NOMO-1 (cell line): ENCODE measurements around the gene PPP1R7.

Experiments used
- DNase-seq, 2 experiments: peaks; one replicate each; lab custom pipeline; 2025; ENCODE audit not compliant: unreplicated experiment in 2 of 2; lab: John Stamatoyannopoulos, UW

Gene PPP1R7

DNA sequence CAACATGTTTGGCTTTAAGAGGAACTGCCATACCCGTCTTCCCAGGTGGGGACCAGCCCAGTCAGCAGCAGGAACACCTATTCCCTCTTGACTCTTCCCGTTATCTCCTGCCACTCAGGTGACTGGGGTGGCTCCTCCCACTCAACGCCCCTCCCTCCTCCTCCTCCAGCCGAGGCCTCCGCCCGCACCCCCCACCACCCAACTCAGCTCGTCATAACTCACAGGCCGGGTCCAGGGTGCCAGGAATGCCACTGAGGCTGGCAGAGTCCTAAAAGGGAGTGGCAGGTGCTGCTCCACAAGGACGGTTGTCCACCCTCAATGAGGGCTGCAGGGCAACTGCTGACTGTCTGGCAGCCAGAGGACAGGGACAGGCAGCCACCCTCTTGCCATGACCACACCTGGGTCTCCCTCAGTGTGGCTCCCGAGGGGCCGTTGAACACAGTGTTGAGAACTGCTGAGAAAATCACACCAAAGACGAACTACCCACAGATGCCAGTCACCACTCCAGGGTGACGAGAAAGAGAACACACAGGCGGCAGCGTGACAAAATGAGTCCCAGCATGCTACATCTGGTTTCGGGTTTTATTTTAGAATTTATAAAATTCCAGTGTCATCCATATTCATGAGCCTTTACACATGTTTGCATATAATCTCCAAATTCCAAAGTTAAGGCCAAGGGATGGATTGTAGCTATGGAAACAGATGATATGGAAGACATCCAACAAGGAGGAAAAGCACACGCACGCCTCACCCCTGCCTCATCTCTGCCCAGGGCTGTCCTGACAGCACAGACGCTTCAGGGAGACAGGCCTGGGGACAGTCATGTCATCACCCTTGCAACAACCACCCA, 76.7 kb downstream of the PPP1R7 start:
- DNase-seq, result no peak

DNA sequence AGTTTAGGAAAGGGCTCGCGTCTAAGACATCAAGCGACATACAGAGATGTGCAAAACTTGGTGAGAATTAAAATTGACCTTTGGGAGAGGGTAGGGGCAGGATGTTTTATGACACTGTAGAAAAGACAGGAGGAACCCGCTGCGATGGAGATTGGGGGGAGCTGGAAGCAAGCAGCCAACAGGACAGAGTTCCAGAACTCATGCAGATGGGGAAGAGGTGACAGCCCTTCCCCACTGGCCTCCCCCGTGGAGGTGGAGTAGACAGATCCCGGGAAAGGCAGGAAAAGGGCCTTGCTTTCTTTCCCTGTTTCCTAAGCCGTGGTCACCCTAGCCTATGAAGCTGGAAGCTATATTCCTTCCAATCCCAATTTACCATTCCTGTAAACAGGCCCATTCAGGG, 77.3 kb downstream of the PPP1R7 start:
- DNase-seq, result no peak

DNA sequence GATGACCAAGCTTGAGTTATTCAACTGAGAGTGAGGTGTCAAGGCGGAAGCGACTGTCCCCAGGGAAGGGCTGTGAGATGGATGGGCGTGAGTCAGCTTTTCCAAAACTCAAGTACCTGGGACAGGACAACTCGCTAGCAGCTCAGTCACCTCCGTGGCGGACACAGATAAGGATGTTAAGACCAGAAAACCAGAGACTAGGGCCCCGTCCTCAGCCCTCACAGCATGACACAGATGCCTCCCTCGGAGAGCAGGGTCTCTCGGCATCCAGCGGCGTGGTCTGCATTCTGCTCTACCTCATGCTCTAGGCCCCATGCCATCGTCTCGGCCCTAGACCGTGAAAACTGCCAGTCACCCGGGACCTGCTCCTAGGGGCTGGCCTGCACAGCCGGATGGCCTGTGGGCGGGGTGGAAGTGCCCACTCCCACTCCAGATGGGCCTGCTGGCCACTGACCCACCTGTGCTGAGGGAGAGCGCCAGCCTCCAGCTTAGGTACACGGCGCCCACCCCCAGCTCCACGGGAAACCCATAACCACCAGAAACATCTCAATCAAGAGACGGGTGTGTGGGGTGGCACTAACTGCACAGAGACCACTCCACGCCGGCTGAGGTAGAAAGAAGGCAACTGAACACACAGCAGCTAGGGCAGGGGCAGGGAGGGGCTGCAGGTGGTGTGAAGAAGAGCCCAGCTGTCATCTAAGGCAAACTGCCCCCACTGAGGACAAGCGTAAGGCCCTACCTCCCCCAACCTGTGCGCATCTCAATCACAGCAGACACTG, 78.0 kb downstream of the PPP1R7 start:
- DNase-seq, result no peak

DNA sequence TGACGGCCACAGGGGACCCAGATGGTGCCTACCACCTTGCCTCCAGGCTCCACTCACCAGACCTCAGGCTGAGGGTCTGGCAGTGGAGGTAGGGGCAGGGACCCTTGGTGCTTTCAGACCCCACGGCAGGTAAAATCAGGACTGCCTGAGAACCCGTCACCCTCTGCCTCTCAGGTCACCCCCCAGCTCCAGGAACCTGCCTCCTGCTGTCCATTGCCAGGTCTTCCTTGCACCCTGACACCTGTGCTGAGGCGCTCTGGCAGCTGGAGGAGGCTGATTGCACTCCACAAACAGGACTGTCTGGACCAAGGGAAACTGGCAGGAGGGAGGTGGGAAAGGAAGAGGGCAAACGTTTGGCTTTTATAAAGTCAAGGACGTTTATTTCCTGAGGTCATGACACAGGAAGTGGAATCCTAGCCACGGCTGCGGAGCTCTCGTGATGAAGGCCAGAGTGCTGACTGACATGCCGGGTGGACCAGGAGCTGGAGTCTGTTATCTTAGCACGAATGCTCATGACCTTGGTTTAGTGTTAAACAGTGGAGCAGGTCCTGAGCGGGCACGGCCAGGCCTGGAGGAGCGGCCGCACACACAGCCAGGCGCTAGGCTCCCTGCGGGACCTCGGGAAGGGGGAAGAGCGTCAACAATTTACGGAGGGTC, 78.7 kb downstream of the PPP1R7 start:
- DNase-seq, result no peak

DNA sequence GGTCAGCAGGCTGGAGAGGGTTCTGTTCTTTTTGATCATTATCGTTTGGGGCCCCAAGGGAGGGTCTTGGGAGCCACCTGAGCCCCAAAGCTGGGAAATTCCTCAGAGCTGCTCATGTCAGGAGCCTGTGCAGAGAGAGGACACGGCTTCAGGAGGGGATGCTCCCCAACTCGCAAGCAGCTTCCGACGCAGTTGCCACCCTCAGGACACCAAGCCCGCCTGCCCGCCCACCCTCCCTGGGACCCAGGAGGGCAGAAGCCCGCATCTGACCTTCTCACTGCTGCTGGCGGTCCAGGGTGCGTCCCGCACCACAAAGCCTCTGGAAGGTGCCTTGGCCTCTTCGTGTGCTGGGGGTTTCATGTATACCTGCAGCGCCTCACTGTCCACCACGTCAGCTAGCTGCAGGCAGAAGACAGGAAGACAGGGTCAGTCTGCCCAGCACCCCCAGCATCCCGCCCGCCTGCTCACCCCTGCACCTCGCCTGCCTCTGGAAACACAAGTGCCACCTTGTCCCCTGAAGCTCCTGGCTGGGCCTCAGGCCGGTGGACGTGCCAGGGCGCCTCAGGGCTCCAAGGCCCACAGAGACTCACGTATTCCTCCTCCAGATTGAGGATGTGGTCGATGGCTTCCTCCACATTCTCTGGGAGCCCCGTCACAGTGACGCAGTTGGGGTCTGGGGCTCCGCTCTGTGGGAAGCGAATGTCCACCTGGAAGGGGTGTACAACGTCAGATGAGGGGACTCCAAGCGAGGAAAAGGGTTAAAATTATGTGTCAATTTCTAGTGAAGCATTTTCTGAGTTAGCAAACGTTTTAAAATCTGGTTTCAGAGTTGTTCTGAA, 79.5 kb downstream of the PPP1R7 start:
- DNase-seq, result no peak

DNA sequence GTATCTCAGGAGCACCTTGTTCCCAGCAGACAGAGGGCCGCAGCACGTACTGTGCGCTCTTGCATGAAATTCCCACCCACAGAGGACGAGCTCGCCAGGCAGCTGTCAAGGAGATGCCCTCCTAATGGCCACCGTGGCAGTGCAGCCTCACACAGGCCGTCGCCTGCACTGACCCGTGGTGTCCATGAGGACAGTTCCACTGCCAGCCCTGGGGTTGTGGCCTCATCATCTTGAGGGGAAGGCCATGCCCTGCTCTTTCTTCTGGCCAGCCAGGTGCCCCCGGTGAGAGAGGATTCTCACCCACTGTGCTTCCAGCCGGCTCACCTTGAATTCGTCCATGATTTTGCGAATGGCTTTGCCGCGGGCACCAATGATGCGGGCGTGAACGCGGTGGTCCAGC, 80.2 kb downstream of the PPP1R7 start:
- no peak for DNase-seq

DNA sequence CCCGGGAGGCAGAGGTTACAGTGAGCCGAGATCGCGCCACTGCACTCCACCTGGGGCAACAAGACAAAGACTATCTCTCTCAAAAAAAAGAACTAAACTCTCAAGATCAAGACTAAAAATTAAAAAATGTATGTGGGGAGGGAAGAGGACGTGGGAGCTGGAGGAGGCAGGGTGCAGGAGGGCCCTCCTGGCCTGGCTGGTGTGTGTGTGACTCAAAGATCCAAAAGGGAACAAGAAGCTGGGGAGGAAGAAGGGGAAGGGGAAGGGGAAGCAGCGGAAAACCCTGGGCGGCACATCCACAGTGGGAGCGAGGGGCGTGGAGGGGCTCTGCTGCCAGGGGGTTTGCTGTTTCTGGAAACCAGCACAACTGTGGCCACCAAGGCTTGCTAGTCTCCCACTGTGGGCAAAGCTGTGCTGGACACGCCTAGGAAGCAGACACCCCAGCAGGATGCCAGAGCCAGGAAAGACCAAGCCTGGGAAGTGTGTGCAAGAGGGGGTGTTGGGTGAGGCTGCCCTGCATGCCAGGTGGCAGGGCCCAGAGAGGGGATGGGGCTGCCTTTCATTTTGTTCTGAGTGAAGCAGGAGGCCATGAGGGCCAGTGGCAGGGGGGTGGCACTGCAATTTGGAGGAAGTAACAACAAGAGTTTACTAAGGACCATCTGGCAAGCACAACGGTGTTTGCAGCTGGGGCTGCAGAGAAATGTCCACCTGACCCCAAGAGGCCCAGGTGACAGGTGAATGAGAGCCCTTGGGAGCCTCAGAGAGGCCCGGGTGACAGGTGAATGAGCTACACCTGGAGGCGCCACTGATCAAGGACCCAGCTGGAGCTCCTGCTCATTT, 82.7 kb downstream of the PPP1R7 start:
- DNase-seq, result no peak
